Stomach (tissue), 4 donors: Measurements from ENCODE around the gene MGST3.

Source experiments
- CTCF ChIP-seq, 7 experiments: fragments of 450-650 bp in 4 of 7; fragments of 200-600 bp in 3 of 7; sonication (generic) in 3 of 7; IDR thresholded peaks; one replicate each; pipeline ENCODE4 v1.5.1; 2016 to 2019; ENCODE audit warnings: antibody characterized with exemption in 7 of 7, control low read depth in 2 of 7, mild to moderate bottlenecking in 1 of 7
- POLR2A ChIP-seq, 4 donors: fragments of 450-650 bp; IDR thresholded peaks; one replicate each; pipeline ENCODE4 v1.6.1; 2016; ENCODE audit warnings: antibody characterized with exemption in 4 of 4, control low read depth in 2 of 4, mild to moderate bottlenecking in 1 of 4, moderate library complexity in 1 of 4

DNA sequence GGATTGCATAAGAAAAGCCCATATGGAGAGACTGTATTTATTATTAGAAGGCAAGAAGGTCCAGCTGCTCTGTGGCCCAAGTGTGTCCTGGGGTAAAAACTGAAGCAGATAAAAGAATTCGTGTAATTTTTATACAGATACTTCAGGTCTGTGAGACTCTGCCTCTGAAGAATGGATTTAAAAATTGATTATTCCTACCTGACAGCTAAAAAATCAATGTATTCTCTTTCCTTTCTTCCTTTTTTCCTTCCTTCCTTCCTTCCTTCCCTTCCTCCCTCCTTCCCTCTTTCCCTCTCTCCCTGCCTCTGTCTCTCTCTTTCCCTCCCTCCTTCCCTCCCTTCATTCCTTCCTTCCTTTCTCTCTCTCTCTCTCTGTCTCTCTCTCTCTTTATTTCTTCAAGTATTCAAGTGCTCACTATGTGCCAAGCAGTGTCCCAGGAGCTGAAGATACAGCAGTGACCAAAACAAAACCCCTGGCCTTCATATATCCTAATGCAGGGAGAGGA lies 11.3 kb upstream of the MGST3 start:
- TF ChIP-seq CTCF (IDR thresholded peaks at IDR 0.05) (no peak), POLR2A (IDR thresholded peaks at IDR 0.05) (no peak)
